ENCODE measurements around the gene CMSS1. TPM values are rescaled to one million over a fixed set of nuclear protein-coding genes. Genes with fewer than 3 reads are reported as not detected.

Gene CMSS1
- polyA plus RNA-seq, 5 donors, result 41.9 to 49.5 (median 46.3) TPM

DNA sequence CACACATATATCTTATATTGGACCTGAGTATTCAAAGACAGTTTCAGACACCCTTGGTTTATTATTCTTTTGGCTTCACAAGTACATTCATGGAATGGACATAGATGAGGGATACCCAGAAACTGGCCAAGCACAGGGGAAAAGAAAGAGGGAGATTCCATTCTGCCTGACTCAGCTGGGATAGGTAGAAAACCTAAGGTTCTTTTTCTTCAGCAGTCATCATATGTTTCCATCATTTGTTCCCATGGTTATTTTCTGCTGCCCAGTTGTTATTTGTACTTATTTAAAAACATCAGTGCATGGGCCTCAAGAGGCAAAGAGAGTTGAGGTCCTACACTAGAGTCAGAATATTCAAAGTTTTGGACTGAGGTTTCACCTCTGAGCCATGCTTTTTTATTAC, 204.8 kb downstream of the CMSS1 start:
- no peak for DNase-seq

- DNase-seq, result no peak
Observed at GRCh38 chr3:100023150-100023549, 205.5 kb downstream of the CMSS1 start.

DNA sequence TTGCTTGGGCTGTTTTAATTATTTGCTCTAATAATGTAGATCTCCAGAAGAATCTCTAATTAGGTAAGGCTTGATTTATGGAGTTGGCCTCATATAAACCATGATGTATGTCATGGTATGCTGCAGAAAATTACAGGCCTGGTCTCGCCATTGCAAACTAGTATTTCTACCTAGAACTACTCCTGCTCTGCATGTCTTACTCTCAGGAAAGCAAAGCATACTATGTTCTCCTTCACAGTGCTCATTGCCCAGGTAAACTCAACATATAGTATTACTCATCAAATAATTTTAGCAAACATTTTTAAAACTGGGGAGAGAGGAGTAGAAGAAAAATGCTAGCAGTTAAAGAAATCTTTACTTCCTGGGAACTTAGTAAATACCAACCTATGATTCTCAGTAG, 205.9 kb downstream of the CMSS1 start:
- DNase-seq, result no peak

DNA sequence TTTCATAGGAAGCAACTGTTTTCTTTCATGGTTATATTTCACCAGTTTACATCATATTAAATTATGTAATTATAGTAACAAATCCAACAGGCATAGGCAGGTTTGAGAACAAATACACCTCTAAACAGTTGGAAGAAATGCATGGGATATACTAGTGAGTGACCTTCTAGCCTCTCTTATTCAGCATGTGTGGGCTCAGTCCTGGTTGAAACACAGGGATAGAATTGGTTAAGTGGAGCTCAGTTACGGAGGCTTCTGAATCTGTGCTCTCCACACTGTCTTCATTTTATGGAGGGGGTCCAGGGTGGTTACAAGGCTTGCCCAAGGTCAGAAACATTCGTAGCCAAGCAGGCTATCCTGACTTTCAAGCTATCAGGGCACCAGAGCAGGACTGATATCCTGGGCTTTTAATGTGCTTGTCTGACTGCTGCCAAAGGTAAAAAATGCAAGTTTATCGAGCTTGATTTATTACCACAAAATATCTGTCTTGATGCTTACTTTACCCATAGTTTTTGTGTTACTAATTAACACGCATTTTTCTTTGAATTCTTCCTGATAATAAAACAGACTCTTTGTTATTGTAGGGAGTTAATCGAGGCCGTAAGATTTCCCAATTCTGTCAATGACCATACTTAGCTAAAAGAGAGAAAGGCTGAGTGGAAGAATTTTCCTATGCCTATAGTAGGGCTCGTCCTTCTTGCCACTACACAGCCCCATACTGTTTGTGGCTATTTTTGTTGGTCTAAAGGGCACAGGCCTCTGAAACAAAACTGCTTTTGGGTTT, 207.1 kb downstream of the CMSS1 start:
- no peak for DNase-seq

DNA sequence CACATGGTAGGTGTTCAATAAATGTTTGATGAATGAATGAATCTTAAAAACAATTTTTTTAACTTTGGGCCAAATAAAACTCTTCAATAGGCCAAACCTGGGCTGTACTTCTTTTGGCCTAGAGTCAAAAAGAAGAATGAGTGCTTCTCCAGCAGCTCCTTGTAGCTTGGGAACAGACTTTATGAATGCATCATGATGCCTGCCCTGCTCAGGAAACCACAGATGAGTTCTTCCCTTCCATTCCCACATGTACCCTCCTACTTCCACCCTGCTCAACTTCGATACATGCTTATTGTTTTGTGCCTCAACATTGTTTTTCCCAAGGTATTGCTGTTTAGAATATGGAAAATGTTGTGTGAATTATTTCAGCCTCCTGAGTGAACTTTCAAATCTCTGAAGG, 209.7 kb downstream of the CMSS1 start:
- DNase-seq, result no peak

GRCh38 chr3:100029052-100029451, 211.4 kb downstream of the CMSS1 start:
- DNase-seq, result no peak

DNA sequence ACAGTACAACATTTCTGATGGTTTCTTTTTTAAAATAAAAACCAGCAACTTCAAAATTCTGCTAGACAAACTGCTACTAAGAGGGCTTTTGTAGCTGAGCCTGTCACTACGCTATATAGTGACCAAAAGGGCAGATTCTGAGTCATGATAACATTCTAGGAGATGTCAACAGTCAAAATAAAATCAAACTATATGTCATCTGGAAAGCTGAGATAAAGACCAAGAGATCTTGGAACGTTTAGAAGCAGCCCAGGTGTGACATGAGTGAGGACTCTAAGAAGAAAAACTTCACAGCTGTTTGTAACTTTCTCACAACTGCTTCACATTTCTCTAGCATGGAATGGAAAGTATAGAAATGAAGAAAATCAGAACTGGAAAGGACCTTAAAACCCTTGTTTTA, 212.0 kb downstream of the CMSS1 start:
- no peak for DNase-seq

GRCh38 chr3:100030346-100030745, 212.7 kb downstream of the CMSS1 start:
- DNase-seq, result no peak

DNA sequence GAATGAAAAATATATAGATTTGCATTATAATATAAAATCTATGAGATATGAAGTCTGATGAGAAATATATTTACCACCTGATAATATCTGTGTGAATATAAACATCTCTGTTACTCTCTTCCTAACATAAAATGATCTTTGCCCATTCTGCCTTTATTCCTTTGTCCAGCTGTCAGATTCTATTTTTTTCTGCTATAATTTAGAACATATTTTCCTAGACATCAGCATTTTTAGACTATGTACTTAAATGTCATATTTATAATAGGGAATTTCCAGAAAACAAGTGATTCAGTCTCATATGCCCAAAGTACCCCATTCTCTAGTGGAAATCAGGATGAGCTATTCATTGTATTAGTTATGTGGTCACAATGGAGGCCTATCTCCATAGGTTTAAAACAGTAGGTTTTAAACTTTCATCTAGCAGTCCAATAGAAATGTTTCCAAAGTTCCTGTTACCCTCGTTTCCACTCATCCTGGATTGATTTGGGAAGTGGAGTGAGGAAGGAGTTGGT, 213.3 kb downstream of the CMSS1 start:
- no peak for DNase-seq

DNA sequence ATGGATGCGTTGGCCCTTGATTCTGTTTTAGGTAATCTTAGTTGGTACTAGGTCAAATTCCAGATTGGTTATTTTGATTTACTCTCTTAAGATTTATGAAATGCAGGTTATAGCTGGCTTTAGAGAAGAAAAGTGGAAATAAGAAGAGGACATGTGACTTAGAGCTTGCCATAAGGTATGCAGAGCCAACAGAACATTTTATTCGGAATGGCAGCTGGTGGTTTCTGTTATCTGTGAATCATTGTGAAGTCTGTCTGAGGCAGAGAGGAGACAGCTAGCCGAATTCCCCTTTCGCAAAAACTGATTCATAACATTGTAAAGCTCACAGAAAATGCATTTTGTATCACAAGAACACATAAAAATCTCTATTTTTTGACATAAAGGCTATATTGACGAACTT, 214.6 kb downstream of the CMSS1 start:
- DNase-seq, result no peak

GRCh38 chr3:100033184-100033583, 215.5 kb downstream of the CMSS1 start:
- DNase-seq, result no peak

DNA sequence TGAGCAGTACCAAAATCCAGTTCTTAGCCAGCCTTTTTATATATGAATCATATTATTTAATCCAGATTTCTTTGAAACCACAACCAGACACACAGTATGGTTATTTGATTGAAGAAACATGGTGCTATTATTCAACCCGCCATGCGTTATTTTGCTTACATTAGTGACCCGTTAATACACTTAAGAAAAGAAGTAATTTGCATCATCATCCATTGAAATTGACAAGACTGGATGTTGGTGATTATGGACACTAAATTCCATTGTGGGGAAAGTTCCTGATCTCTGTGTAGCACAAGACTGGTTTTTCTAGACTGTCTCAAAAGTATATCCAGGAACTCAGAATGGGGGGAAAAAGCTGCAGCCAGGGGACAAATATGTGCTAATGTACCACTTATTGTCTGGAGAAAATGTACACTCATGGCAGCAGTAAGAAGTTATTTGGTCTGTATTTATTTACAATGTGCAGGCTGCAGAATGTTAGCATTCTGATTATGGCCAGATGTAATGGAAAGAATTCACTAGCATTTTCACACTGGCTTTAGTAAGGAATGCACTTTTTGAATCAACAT, 216.3 kb downstream of the CMSS1 start:
- no peak for DNase-seq

GRCh38 chr3:100039075-100039474, 221.4 kb downstream of the CMSS1 start:
- DNase-seq, result no peak

DNA sequence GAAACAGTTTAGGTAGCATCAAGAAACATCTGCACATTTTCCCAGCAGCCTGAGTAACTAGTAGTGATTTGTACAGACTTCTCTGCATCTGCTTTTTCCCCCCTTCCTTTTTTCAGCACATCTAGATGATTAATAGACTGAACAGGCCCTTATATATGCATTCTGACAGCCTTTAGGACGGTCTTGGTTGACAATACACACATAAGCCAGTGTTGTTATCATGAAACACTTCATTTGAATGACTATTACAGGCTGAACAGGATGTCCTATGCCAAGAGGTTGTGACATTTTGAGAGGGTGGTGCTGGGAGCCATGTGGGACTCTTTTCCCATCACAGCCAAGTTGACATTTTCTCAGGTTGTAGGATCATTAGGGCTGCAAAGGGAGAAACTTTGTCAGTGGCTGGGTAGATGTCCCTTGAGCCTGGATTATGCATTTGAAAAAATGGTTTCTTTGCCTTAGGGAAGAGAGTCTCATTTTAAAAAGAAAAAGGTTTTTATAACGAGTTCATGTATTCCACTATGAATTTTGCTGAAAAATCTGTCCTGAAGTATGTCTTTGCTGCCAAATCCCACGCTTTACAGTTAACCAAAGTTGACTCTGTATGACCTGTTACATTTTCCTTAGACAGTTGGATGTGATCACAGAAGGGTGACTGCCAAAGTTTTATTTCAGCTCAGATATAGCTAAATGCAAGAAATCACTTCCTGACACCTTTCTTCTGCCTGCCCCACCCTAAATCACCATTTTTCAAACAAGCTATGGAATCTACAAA, 223.0 kb downstream of the CMSS1 start:
- DNase-seq, result peak; percentile 68 to 74

GRCh38 chr3:100041328-100041749, 223.7 kb downstream of the CMSS1 start:
- peak; percentile 47 to 57 for DNase-seq

GRCh38 chr3:100042166-100042981, 224.7 kb downstream of the CMSS1 start:
- DNase-seq, result no peak

DNA sequence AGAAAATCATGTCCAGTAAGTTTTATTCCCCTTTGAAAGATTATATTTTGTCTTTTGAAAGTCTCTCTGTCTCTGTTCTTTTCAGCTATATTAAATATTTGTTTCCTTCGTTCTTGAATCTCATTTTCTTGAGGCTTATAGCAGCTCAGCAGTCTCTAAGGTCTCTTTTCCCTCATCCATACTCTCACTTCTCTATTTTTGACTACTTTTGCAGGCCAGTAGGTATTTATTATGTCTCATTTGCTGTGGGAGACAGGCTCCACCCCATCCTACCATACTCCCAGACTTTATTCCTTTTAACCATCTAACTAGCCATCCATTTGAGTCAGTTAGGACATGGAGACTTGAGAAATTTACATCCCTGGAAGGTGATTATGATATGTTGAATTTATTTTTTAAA, 225.6 kb downstream of the CMSS1 start:
- no peak for DNase-seq

- no peak for DNase-seq
Observed at GRCh38 chr3:100044369-100044768, 226.7 kb downstream of the CMSS1 start.

GRCh38 chr3:100045696-100046095, 228.0 kb downstream of the CMSS1 start:
- DNase-seq, result no peak

DNA sequence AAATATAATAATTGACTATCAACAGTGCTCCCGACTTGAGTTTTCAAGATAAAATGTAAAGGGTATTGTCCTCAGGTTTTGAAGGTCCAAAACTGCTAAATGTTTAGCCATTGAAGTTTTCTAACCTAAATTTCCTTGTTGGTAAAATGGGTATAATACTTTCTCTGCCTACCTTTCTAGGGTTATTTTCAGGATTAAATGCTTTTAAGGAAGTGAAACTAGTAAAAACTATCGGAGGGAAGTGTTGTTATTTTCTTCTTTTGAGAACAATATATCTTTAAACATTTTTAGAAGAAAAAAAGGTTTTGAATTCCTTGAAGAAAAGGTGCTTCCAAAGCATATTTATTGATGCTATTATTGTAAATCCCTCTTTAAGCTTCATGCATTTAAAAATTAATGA, 229.3 kb downstream of the CMSS1 start:
- no peak for DNase-seq

DNA sequence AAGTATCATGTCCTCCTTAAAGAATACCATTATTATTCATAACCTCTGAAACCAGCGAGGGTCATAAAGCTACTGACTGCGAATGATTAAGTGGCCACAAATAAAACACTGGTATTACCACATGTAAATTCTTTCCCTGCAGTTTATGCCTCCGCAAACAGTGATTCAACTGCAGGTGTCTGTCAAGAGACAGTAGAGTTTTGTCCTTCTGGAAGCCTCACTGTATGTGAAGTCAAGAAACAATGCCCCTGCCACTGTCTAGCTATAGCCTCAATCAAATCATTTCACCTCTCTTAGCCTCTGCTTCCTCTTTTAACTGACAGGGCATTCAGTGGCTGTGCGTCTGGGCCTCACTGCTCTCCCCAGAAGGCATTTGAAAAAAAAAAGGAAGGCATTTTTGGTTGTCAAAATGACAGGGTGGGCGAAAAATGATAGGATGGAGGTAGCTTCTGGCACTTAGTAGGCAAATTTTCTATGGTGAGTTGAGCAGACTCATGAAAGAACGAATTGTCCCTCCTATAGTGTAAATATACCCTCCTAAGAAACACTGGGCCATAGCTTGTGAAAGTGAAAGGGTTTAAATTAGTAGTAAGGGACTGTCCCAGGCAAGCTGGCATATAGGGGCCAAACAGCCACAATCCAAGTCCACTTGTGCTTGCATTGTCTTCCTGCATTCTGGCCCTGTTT, 229.9 kb downstream of the CMSS1 start:
- no peak for DNase-seq

All from right lung (tissue), 5 donors.